ENCODE results near the gene PTPN9. TPM values are rescaled to one million over a fixed set of nuclear protein-coding genes. Genes with fewer than 3 reads are reported as not detected.

The PTPN9 gene
- total RNA-seq, 1 experiment from 2014 or later, result 42.2 TPM

DNA sequence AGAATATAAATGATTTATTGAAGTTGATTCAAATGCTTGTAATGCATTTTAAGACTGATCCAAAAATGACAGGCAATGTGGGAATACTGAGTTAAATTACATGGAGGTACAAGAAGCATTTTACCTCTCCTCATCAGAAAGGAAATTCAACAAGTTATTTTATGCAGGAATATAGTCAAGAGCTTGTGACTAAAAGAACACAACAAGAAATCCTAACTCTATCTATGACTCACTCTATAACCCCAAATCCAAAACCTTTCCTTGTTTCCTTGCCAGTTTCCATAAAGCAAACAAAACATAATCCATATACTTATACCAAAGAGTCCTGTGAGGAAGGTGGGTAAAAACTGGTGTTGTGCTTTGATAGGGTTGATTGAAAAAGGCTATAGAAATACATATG, 158.4 kb downstream of the PTPN9 start:
- no peaks in the 10 kb centered on the region for H3K79me2 ChIP-seq (ENCODE audit: insufficient read depth, low read length)
- H3K27me3 ChIP-seq (ENCODE audit: insufficient read depth, low read length), result no peaks in the 10 kb centered on the region
- H4K91ac ChIP-seq (ENCODE audit: insufficient read length, low read depth, low read length), result no peak overlapping the region

More for the DNA sequence above, 158.4 kb downstream of the PTPN9 start:
- H4K8ac ChIP-seq (replicated peaks; ENCODE audit: insufficient read length, low read depth, low read length), result no peak overlapping the region
- no peak overlapping the region for H4K5ac ChIP-seq (ENCODE audit: insufficient read length, low read depth, low read length)
- no peak overlapping the region for H3K14ac ChIP-seq (ENCODE audit: insufficient read depth, low read length)
- no peak overlapping the region for H2BK120ac ChIP-seq (ENCODE audit: low read depth, low read length, poor library complexity, severe bottlenecking)
- H3K4me1 ChIP-seq (ENCODE audit: insufficient read depth, low read length), result no peaks in the 10 kb centered on the region
- H3K4me3 Mint-ChIP-seq, result no peak overlapping the region
- TF ChIP-seq, protein P1, sequence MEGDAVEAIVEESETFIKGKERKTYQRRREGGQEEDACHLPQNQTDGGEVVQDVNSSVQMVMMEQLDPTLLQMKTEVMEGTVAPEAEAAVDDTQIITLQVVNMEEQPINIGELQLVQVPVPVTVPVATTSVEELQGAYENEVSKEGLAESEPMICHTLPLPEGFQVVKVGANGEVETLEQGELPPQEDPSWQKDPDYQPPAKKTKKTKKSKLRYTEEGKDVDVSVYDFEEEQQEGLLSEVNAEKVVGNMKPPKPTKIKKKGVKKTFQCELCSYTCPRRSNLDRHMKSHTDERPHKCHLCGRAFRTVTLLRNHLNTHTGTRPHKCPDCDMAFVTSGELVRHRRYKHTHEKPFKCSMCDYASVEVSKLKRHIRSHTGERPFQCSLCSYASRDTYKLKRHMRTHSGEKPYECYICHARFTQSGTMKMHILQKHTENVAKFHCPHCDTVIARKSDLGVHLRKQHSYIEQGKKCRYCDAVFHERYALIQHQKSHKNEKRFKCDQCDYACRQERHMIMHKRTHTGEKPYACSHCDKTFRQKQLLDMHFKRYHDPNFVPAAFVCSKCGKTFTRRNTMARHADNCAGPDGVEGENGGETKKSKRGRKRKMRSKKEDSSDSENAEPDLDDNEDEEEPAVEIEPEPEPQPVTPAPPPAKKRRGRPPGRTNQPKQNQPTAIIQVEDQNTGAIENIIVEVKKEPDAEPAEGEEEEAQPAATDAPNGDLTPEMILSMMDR (conservative IDR thresholded peaks at IDR 0.05), result no peak
- H3K27ac ChIP-seq (ENCODE audit: insufficient read length, low read depth, low read length), result no peak overlapping the region
- H3K56ac ChIP-seq (ENCODE audit: insufficient read length, low read depth, low read length), result no peak overlapping the region
- no peaks in the 10 kb centered on the region for H3K4me1 Mint-ChIP-seq
- no peak overlapping the region for H3K9ac ChIP-seq (ENCODE audit: extremely low read depth, insufficient read length, low read length)
- H3K79me1 ChIP-seq (ENCODE audit: insufficient read depth, low read depth, low read length, poor library complexity, severe bottlenecking), result no peaks in the 10 kb centered on the region
- no peak overlapping the region for H2AFZ ChIP-seq (ENCODE audit: low read length)
- no peak overlapping the region for H3K23ac ChIP-seq (ENCODE audit: insufficient read length, low read depth, low read length)
- peaks cover 17 to 52% (median 48%) of the 10 kb centered on the region in 3 experiments; a peak in 6 of 7 replicates for H3K36me3 Mint-ChIP-seq (ENCODE audit: insufficient read depth in 1 of 3, low read depth in 3 of 3)
- H3K4me2 ChIP-seq (ENCODE audit: insufficient read depth, insufficient read length, low read length), result no peak overlapping the region
- no peak overlapping the region for H3K27ac Mint-ChIP-seq
- no peak for DNase-seq
- no peak overlapping the region for H2AK5ac ChIP-seq (ENCODE audit: insufficient read length, low read length)
- H3K27me3 Mint-ChIP-seq (ENCODE audit: low read depth), result no peaks in the 10 kb centered on the region
- H2BK5ac ChIP-seq (ENCODE audit: insufficient read length, low read length), result no peak overlapping the region
- H3K4ac ChIP-seq (ENCODE audit: low read depth, low read length), result no peak overlapping the region
- H4K20me1 ChIP-seq (ENCODE audit: control insufficient read depth, insufficient read depth, insufficient read length), result no peaks in the 10 kb centered on the region
- no peak overlapping the region for H2BK20ac ChIP-seq (ENCODE audit: low read depth, low read length, poor library complexity, severe bottlenecking)
- no peak overlapping the region for H3K18ac ChIP-seq (ENCODE audit: insufficient read length, low read depth, low read length)
- H2BK12ac ChIP-seq (ENCODE audit: insufficient read length, low read depth, low read length), result no peak overlapping the region
- no peak overlapping the region for H3T11ph ChIP-seq (ENCODE audit: low read length)
- no peaks in the 10 kb centered on the region for H3K9me3 Mint-ChIP-seq
- no peak overlapping the region for H2BK15ac ChIP-seq (ENCODE audit: low read depth, low read length)
- no peaks in the 10 kb centered on the region for H3K23me2 ChIP-seq (ENCODE audit: insufficient read length, low read depth, low read length, poor library complexity, severe bottlenecking)
- H3K9me3 ChIP-seq (ENCODE audit: control insufficient read depth, low read depth, low read length), result no peaks in the 10 kb centered on the region

Data from H9 (cell line).